NCI-H146 treated with DMSO at 0.1 percent for 48 hours (cell line): ENCODE data around the gene PDPK1.
"Not testable (repeated sequence)": the region's sequence is repeated elsewhere in the genome, so short reads cannot be mapped to it uniquely, and the experiment has no call there.

Source experiments
- DNase-seq: peaks from one replicate; lab custom pipeline; 2025; ENCODE audit not compliant: unreplicated experiment; lab: John Stamatoyannopoulos, UW

PDPK1 gene

GRCh38 chr16:2610781-2611498, 73.1 kb downstream of the PDPK1 start:
- DNase-seq: no peak

- no peak for DNase-seq
These were observed 73.7 kb downstream of the PDPK1 start for GRCh38 chr16:2611499-2611862.

GRCh38 chr16:2611877-2612276, 74.1 kb downstream of the PDPK1 start:
- DNase-seq: not testable (repeated sequence)

- not testable (repeated sequence) for DNase-seq
These were observed 75.4 kb downstream of the PDPK1 start for GRCh38 chr16:2613251-2613650.

GRCh38 chr16:2614761-2615191, 77.0 kb downstream of the PDPK1 start:
- no peak for DNase-seq

- not testable (repeated sequence) for DNase-seq
These were observed 81.1 kb downstream of the PDPK1 start for GRCh38 chr16:2618964-2619363.

GRCh38 chr16:2619628-2620027, 81.8 kb downstream of the PDPK1 start:
- not testable (repeated sequence) for DNase-seq

GRCh38 chr16:2620870-2621269, 83.0 kb downstream of the PDPK1 start:
- DNase-seq: not testable (repeated sequence)

GRCh38 chr16:2621395-2621794, 83.6 kb downstream of the PDPK1 start:
- not testable (repeated sequence) for DNase-seq

- DNase-seq: not testable (repeated sequence)
These were observed 89.3 kb downstream of the PDPK1 start for GRCh38 chr16:2627075-2627474.

- DNase-seq: not testable (repeated sequence)
These were observed 93.4 kb downstream of the PDPK1 start for GRCh38 chr16:2631203-2631602.

GRCh38 chr16:2632291-2632690, 94.5 kb downstream of the PDPK1 start:
- DNase-seq: not testable (repeated sequence)

- not testable (repeated sequence) for DNase-seq
These were observed 101.4 kb downstream of the PDPK1 start for GRCh38 chr16:2639071-2639721.

GRCh38 chr16:2639722-2640072, 101.9 kb downstream of the PDPK1 start:
- DNase-seq: not testable (repeated sequence)

- DNase-seq: not testable (repeated sequence)
These were observed 104.7 kb downstream of the PDPK1 start for GRCh38 chr16:2642561-2642960.

GRCh38 chr16:2644754-2645453, 107.1 kb downstream of the PDPK1 start:
- not testable (repeated sequence) for DNase-seq

GRCh38 chr16:2651268-2651871, 113.5 kb downstream of the PDPK1 start:
- DNase-seq: not testable (repeated sequence)
